NT2/D1 (cell line): ENCODE results near the gene PVALB.

Source experiments
- YY1 ChIP-seq: IDR thresholded peaks from 2 replicates; pipeline ENCODE4 v1.6.1; 2011; ENCODE audit not compliant: insufficient read length, insufficient read depth
- ZNF274 ChIP-seq: IDR thresholded peaks from 2 replicates; pipeline ENCODE4 v1.6.1; 2011; ENCODE audit warnings: mild to moderate bottlenecking, low read depth, low read length

- TF ChIP-seq YY1 = no peak
- TF ChIP-seq ZNF274 = no peak
Observed at GRCh38 chr22:36856121-36856791, 39.4 kb upstream of the PVALB start.
